T47D (cell line): ENCODE results near the gene SLC26A1.

Experiments used
- DNase-seq, 2 experiments: peaks; one replicate each; pipeline versions ENCODE4 v3.0.0 to v3.0.0-alpha.2; 2011 to 2012; ENCODE audit warnings: low read depth in 1 of 2, low spot score in 1 of 2
- JUND ChIP-seq: IDR thresholded peaks from 2 replicates; pipeline ENCODE4 v1.6.1; 2012; ENCODE audit warnings: low read depth
- in situ Hi-C: cut with HindIII; loops from 2 replicates; pipeline ENCODE4 v1.10.0; 2016; ENCODE audit warnings: low sequenced_read_pairs, low pct_unique_long_range_greater_than_20kb

The SLC26A1 gene

DNA sequence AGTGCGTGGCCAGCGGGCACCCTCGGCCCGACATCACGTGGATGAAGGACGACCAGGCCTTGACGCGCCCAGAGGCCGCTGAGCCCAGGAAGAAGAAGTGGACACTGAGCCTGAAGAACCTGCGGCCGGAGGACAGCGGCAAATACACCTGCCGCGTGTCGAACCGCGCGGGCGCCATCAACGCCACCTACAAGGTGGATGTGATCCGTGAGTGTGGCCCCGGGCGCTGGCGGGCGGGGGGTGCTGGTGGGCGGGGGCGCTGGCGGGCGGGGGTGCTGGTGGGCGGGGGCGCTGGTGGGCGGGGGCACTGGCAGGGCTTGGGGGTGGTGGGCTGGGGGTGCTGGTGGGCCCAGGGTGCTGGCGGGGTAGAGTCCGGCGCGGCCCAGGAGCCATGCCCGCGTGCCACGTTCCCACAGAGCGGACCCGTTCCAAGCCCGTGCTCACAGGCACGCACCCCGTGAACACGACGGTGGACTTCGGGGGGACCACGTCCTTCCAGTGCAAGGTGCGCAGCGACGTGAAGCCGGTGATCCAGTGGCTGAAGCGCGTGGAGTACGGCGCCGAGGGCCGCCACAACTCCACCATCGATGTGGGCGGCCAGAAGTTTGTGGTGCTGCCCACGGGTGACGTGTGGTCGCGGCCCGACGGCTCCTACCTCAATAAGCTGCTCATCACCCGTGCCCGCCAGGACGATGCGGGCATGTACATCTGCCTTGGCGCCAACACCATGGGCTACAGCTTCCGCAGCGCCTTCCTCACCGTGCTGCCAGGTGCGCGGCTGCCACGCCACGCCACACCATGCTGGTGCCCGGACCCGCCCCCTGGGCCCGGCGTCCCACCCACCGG is 30.9 kb upstream of the SLC26A1 start:
- DNase-seq: no peak
- in situ Hi-C loops: no loop called here
- no peak for TF ChIP-seq JUND

DNA sequence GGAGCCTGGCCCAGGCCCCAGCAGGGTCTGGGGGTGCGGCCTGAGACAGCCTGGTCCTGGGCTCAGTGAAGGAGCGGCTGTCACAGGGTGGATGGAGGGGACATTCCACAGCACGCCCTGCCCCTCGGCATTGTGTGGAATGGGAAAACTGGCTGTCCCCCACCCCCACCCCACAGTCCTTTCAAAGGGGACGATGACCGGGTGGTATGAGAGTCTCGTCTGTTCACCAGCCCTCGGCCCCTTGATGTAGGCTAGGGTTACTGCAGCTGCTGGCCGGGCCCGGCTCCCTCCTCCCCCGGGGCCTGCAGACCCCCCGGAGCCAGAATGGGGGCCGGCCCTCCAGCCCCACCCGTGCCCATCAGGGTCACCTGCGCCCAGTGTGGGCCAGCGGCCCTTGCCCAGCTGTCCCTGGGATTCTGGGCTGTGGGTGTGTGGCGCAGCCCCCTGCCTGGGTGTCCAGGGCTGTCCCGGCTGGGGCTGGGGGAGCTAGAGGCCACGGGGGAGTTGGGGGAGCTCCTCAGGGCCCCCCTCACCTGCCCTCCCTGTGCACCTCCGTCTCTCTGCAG is 30.0 kb upstream of the SLC26A1 start:
- no peak for DNase-seq
- in situ Hi-C loops: no loop called here
- no peak for TF ChIP-seq JUND

DNA sequence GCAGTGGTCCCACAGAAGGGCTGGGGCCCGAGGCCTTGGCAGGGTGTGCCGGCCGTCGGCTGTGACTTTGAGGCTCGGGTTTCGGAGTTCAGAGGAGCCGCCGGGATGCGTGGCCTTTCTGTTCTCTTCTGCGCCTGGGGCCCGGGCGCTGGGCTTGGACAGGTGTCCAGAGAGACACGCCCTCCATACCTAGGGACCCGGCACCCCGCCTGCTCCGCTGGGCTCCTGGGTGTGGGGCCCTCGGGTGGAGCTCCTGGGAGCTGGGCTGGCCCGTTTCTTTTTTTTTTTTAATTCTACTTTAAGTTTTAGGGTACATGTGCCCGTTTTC is 29.5 kb upstream of the SLC26A1 start:
- in situ Hi-C loops: no loop called here
- no peak for TF ChIP-seq JUND
- DNase-seq: no peak

DNA sequence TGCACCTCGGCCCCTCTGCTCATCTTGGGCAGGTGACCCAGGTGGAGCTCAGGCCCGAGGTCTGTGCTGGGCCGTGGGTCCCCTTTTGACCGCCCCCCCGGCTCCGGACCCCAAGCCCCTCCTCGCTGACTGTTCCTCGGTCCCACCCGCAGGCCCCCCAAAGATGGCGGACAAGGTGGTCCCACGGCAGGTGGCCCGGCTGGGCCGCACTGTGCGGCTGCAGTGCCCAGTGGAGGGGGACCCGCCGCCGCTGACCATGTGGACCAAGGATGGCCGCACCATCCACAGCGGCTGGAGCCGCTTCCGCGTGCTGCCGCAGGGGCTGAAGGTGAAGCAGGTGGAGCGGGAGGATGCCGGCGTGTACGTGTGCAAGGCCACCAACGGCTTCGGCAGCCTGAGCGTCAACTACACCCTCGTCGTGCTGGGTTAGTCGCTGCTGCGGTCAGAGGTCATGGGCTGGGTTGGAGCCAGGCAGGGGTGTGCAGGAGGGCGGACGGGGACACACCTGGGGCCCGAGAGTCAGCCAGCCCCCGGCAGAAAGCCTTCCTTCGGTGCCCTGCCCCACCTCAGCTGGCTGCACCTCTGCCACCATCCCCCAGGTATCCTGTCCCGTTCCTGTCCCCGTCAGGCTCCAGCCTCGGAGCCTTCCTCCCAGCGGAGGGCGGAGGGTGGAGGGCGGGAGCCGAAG is 29.0 kb upstream of the SLC26A1 start:
- in situ Hi-C loops: no loop called here
- TF ChIP-seq JUND: no peak
- no peak for DNase-seq

DNA sequence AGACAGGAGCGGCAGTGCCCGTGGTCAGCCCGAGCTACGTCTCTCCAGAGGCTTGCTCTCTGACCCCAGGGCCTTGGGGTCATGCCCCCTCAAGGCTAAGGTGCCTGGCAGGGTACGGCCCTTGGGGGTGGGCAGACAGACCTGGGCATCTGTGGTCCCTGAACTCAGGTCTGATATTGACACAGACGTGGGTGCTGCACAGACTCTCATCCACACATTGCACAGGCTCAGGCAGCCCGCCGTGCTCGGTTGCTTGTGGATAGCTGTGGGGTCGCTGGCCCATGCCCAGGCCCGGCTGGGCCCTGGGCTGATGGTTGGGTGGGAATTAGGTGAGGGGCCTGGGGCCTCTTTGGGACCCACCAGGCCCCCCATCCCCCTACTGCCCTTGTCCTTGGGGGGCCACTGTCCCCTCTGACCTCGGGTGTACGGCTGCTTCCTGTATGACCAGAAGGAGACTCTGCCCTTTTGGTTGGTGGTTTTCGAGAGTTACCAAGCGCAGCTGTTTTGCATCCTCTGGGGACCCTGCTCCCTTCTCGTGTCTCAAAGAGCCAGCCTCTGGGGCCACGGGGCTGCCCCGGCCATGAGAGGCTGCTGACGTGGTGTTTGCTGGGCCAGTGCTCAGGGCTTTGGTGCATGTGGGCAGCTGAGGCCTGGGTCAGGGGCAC is 28.3 kb upstream of the SLC26A1 start:
- no peak for TF ChIP-seq JUND
- no peak for DNase-seq
- in situ Hi-C loops: no loop called here

DNA sequence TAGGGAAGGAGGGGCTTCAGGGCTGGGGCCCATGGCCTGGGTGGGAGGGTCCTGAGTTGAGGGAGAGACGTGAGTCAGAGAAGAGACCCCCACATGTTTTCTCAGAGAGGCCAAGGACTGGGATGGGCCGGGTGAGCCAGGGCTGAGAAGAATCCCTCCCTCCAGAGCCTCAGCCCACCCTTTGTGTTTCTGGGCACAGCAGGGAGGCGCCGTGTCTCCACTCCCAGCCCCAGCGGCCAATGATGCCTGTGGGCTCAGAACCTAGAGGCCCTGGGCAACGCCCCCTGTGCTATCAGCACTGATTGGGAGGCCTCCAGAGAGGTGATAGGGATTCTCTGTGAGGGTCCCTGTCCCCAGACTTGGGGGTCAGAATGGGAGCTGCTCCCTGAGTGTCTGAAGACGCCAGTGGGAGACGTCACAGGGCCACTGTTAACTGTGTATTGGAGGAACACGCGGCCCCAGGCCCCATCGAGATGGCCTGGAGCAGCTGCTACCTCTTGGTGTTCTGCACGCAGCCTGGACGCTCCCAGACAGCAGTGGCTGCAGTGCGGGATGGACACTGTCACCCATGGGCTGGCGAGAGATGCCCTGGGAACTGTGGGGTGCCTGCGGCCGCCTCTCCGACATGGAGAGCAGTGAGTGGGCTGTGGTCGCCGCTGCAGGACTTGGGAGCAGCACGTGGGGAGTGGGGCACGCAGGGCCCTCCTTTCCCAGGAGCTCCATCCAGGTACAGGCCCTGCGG is 26.7 kb upstream of the SLC26A1 start:
- no peak for TF ChIP-seq JUND
- in situ Hi-C loops: no loop called here
- DNase-seq: no peak

DNA sequence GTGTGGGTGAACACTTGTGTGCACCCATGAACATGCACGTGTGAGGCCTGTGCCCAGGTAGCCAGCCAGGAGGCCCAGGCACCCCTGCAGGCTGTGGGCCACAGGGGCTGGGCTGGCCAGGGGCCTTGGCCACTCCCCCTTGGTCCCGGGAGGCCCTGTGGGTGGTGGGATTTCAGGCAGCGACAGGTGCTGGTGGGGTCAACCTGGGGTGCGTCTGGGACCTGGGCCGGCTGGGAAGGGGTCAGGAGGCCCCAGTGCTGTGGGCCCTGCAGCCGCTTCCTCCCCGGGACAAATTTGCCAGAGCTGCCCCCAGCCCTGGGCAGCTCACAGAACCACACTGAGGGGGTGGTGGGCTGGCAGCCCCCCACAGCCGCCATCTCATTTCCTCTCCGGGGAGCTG is 26.1 kb upstream of the SLC26A1 start:
- in situ Hi-C loops: no loop called here
- TF ChIP-seq JUND: no peak
- DNase-seq: no peak

DNA sequence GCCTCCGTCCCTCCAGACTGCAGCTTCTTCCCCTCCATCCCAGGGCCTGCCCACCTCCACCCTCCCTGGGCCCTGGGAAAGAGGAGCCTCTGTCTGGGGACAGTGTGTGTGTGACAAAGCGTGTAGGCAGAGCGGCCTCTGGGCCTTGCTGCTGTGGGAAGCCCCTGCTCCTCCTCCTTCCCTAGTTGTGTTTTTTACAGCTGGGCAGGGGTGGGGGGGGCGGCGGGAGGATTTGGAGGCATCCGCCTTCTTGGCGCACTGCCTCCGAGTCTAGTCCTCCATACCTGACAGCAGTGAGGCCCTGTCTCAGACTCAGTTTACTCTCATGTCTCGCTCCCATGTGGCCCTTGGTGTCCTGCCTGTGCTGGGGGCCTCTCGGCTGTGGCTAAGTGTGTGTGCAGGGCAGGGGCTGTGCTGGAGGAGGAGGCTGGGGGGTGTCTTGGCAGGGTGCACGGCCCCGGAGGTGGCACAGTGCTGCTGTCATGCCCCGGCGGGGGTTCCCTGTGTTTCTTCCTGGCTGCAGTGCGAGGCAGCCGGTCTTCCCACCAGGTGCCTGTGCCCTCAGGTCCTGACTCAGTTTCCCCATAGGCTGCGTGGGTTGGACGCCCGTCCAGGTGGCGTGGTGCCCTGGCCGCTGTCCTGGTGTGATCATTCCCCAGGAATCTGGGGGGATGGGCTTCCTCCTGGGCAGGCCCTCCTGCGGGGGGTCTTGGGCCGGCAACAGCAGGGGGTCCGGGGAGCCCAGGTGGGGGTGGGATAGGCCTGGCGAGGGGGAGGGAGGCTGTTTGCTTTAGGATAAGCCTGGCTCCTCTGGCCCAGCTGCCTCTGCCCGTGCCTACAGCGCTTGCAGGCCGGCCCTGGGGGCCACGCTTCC is 25.2 kb upstream of the SLC26A1 start:
- TF ChIP-seq JUND: no peak
- no peak for DNase-seq
- in situ Hi-C loops: no loop called here

DNA sequence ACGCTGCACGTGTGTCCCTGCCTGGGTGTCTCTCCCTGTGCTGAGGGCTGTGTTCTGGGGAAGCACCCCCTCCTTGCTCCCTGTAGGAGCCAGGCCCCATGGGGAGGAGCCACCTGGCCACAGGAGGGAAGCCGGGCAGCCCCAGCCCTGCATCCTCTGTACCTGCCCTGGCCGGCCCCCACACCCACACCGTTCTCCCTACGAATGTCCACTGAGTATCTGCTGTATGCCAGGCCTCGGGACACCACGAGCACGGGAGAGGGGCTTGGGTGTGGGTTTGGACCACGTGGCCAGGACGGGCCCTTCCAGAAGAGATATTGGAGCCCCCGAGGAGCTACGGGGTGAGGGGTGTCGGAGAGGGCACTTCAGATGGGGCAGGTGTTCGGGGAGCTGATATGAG is 24.5 kb upstream of the SLC26A1 start:
- in situ Hi-C loops: no loop called here
- DNase-seq: no peak
- no peak for TF ChIP-seq JUND

DNA sequence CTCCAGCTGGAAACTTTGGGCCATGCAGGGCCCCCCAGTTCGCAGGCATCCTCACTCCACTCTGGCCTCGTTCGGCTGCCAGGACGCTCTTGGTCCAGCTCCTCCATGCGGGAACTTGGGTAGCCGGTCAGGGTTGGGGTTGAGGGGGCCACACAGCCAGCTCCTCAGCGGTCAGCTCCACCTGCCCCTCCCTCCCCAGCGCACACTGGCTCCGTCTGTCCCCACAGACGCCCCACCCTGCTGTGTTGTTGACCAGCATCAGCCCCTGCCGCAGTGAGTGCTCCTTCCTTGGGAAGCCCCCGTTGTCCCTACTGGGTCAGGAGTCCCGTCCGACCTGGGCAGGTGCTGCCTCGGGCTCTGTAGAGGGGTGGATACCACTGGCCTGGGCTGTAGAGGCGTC is 24.0 kb upstream of the SLC26A1 start:
- DNase-seq: no peak
- in situ Hi-C loops: no loop called here
- no peak for TF ChIP-seq JUND

DNA sequence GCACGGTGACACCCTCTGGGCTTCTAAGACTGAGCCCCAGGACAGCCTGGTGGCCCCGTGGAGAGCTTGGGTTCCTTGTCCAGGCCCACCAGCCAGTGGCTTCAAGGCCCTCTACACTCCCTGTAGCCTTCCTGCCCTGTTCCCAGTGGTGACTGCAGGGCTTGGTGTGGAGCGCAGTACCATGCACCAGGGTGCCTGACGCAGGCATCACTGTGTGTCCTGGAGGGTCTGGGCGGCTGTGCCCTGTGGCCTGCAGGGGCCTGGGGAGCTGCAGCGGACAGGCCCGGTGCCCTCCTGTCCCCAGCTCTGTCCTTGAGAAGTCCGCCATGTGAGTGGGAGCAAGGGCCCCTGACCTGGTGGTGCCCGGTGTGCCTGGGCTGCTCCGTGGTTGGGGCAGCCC is 22.5 kb upstream of the SLC26A1 start:
- no peak for DNase-seq
- in situ Hi-C loops: no loop called here
- TF ChIP-seq JUND: no peak
